Measurements from ENCODE around the gene FGF8.

GRCh38 chr10:101741938-101742337 lies 34.0 kb downstream of the FGF8 start:
- TF ChIP-seq, protein P1, sequence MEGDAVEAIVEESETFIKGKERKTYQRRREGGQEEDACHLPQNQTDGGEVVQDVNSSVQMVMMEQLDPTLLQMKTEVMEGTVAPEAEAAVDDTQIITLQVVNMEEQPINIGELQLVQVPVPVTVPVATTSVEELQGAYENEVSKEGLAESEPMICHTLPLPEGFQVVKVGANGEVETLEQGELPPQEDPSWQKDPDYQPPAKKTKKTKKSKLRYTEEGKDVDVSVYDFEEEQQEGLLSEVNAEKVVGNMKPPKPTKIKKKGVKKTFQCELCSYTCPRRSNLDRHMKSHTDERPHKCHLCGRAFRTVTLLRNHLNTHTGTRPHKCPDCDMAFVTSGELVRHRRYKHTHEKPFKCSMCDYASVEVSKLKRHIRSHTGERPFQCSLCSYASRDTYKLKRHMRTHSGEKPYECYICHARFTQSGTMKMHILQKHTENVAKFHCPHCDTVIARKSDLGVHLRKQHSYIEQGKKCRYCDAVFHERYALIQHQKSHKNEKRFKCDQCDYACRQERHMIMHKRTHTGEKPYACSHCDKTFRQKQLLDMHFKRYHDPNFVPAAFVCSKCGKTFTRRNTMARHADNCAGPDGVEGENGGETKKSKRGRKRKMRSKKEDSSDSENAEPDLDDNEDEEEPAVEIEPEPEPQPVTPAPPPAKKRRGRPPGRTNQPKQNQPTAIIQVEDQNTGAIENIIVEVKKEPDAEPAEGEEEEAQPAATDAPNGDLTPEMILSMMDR (IDR thresholded peaks at IDR 0.05; ENCODE audit: low read depth, low read length): no peak
- no peak for TF ChIP-seq EZH2phosphoT487 (IDR thresholded peaks at IDR 0.05; ENCODE audit: low read depth)
